Endodermal cell (in vitro differentiated cells): ENCODE data around the gene ZNF394. TPM values are rescaled to one million over a fixed set of nuclear protein-coding genes. Genes with fewer than 3 reads are reported as not detected.

Source experiments
- DNase-seq: peaks from one replicate; pipeline ENCODE4 v3.0.0-alpha.2; 2017
- H3K27ac ChIP-seq: 2 replicates; pipeline ENCODE4 v1.5.1; 2013; ENCODE audit warnings: mild to moderate bottlenecking, low read depth, low read length, moderate library complexity
- H3K27me3 ChIP-seq: 2 replicates; pipeline ENCODE4 v1.6.1; 2013; ENCODE audit warnings: mild to moderate bottlenecking, low read length, moderate library complexity; ENCODE audit not compliant: insufficient read depth, control insufficient read depth, poor library complexity, severe bottlenecking
- H3K36me3 ChIP-seq: 2 replicates; pipeline ENCODE4 v1.7.0; 2013; ENCODE audit warnings: mild to moderate bottlenecking, low read length, moderate library complexity; ENCODE audit not compliant: control insufficient read depth, insufficient read depth
- H3K4me1 ChIP-seq: one replicate; pipeline ENCODE4 v1.7.0; 2013; ENCODE audit warnings: low read length; ENCODE audit not compliant: control insufficient read depth, insufficient read depth
- H3K4me3 ChIP-seq: 2 replicates; pipeline ENCODE4 v1.5.1; 2013; ENCODE audit warnings: mild to moderate bottlenecking, low read length, moderate library complexity
- H3K9ac ChIP-seq: 2 replicates; pipeline ENCODE4 v1.6.1; 2013; ENCODE audit warnings: mild to moderate bottlenecking, low read length, moderate library complexity; ENCODE audit not compliant: poor library complexity, severe bottlenecking; ENCODE audit errors: extremely low read depth
- H3K9me3 ChIP-seq: 2 replicates; pipeline ENCODE4 v1.6.1; 2013; ENCODE audit warnings: mild to moderate bottlenecking, low read length, moderate library complexity; ENCODE audit not compliant: control insufficient read depth
- H3K27ac Mint-ChIP-seq: 2 replicates; pipeline ENCODE4 v1.8.0; 2020; ENCODE audit warnings: mixed read lengths
- H3K27me3 Mint-ChIP-seq: 2 replicates; pipeline ENCODE4 v1.8.0; 2021; ENCODE audit warnings: mild to moderate bottlenecking, mixed read lengths; ENCODE audit not compliant: insufficient read depth
- H3K36me3 Mint-ChIP-seq: 2 replicates; pipeline ENCODE4 v1.8.0; 2020; ENCODE audit warnings: low read depth, mixed read lengths
- H3K4me1 Mint-ChIP-seq: 2 replicates; pipeline ENCODE4 v1.8.0; 2020; ENCODE audit warnings: mixed read lengths
- H3K4me3 Mint-ChIP-seq: 2 replicates; pipeline ENCODE4 v1.8.0; 2020; ENCODE audit warnings: mild to moderate bottlenecking, moderate library complexity, mixed read lengths
- H3K9me3 Mint-ChIP-seq: 2 replicates; pipeline ENCODE4 v1.8.0; 2020; ENCODE audit warnings: mild to moderate bottlenecking, mixed read lengths
- CTCF ChIP-seq: fragments of 200-600 bp; sonication (generic); conservative IDR thresholded peaks from 2 replicates; pipeline ENCODE4 v1.5.0; 2021; ENCODE audit warnings: antibody characterized with exemption, mild to moderate bottlenecking
- WGBS, 2 experiments: methylation state at CpG; one replicate each; pipeline versions ENCODE4 v1.1.5 to v1.1.7; 2013; ENCODE audit warnings: missing lambda C conversion rate in 2 of 2, mixed read lengths in 1 of 2; ENCODE audit not compliant: insufficient coverage in 1 of 2, insufficient read length in 1 of 2; 5-methylcytosine and 5-hydroxymethylcytosine counted together
- total RNA-seq, 2 donors: library from RNA; stranded (reverse); fragmentation: NEBNext Ultra II Directional in 1 of 2; extraction: Animal tissue kit (Norgen Biotek cat#: 25700) in 1 of 2; gene quantifications; 2 replicates in 1 of 2; 3 replicates in 1 of 2; pipeline ENCODE4 v1.2.1, GENCODE V29; 2021

The ZNF394 gene
- total RNA-seq, 2 donors from 2014 or later: 21.0 to 22.0 TPM

GRCh38 chr7:99543916-99544315 is 43.8 kb upstream of the ZNF394 start:
- Mint-ChIP-seq H3K36me3 (peaks cover 52% of the 10 kb centered on the region), H3K9me3 (peaks cover 83% of the 10 kb centered on the region)

GRCh38 chr7:99543081-99543671 is 43.1 kb upstream of the ZNF394 start:
- no peak for TF ChIP-seq CTCF
- Mint-ChIP-seq H3K27me3 (peaks cover 3% of the 10 kb centered on the region), H3K36me3 (peaks cover 47% of the 10 kb centered on the region), H3K4me3 (no peak overlapping the region), H3K27ac (no peak overlapping the region), H3K4me1 (no peaks in the 10 kb centered on the region), H3K9me3 (peaks cover 84% of the 10 kb centered on the region)
- H3K9me3 ChIP-seq: peaks cover 34% of the 10 kb centered on the region
- no peak overlapping the region for H3K27ac ChIP-seq
- H3K27me3 ChIP-seq: no peaks in the 10 kb centered on the region
- peaks cover 20% of the 10 kb centered on the region for H3K36me3 ChIP-seq
- WGBS, 2 experiments: 96% methylated on average over 19 to 34 of the region's 34 CpGs
- H3K4me3 ChIP-seq: no peak overlapping the region
- no peaks in the 10 kb centered on the region for H3K4me1 ChIP-seq
- no peak overlapping the region for H3K9ac ChIP-seq
- DNase-seq: no peak

More at GRCh38 chr7:99543916-99544315, 43.8 kb upstream of the ZNF394 start:
- Histone ChIP-seq H3K9me3 (peaks cover 35% of the 10 kb centered on the region), H3K27me3 (no peaks in the 10 kb centered on the region), H3K36me3 (peaks cover 24% of the 10 kb centered on the region), H3K27ac (no peak overlapping the region), H3K9ac (no peak overlapping the region), H3K4me3 (no peak overlapping the region), H3K4me1 (no peaks in the 10 kb centered on the region)
- Mint-ChIP-seq H3K4me1 (no peaks in the 10 kb centered on the region), H3K27me3 (peaks cover 3% of the 10 kb centered on the region), H3K4me3 (no peak overlapping the region), H3K27ac (no peak overlapping the region)
- no peak for TF ChIP-seq CTCF
- no peak for DNase-seq
- 89 to 95% methylated on average over 5 to 6 of the region's 6 CpGs for WGBS, 2 experiments

GRCh38 chr7:99541212-99541611 is 41.1 kb upstream of the ZNF394 start:
- Mint-ChIP-seq H3K36me3 (peaks cover 27% of the 10 kb centered on the region), H3K27me3 (peaks cover 6% of the 10 kb centered on the region), H3K27ac (no peak overlapping the region), H3K4me1 (no peaks in the 10 kb centered on the region), H3K9me3 (peaks cover 86% of the 10 kb centered on the region), H3K4me3 (no peak overlapping the region)
- Histone ChIP-seq H3K36me3 (peaks cover under 1% of the 10 kb centered on the region), H3K4me3 (no peak overlapping the region), H3K27ac (no peak overlapping the region), H3K9ac (no peak overlapping the region), H3K27me3 (no peaks in the 10 kb centered on the region), H3K4me1 (no peaks in the 10 kb centered on the region), H3K9me3 (peaks cover 14% of the 10 kb centered on the region)
- 90 to 93% methylated on average over 9 of the region's 9 CpGs for WGBS, 2 experiments
- DNase-seq: no peak
- no peak for TF ChIP-seq CTCF
